ENCODE measurements around the gene SCN4A.

SCN4A gene

GRCh38 chr17:63954402-63955063 is 18.2 kb downstream of the SCN4A start:
- no peak for DNase-seq

GRCh38 chr17:63950940-63951907 is 21.5 kb downstream of the SCN4A start:
- DNase-seq = no peak

DNA sequence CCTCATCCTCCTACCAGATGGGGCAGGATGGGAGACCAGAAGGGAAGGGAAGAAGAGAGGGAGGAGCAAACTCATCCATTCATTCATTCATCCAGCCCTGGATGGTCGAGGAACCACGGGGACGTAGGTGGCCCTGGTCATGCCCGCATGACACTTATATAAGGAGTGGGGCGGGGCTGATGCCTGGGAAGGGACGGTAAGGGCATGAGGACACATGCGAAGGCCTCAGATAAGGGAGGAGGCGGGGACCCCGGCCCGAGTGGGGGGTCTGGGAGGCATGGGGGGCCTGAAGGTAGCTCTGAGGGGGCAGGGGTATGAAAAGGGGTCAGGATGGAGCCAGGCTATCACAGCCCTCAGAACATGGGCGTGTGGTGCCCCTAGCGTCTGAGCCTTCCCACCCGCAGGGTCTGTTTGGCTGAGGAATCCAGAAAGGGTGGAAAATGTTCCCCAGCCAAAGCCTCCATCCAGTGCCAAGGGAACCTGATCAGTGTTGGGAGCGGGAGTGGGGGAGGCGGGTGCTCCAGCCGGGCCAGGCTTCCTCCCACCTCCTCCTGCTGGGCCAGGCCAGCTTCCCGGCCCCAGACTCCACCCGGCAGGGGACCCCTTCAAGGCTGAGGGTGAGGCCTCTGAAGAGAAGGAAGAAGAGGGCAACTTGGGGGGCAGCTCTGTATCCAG is 23.0 kb downstream of the SCN4A start:
- no peak for DNase-seq

GRCh38 chr17:63948521-63948920 is 24.2 kb downstream of the SCN4A start:
- no peak for DNase-seq

GRCh38 chr17:63947711-63948330 is 24.9 kb downstream of the SCN4A start:
- no peak for DNase-seq

GRCh38 chr17:63946440-63947363 is 26.0 kb downstream of the SCN4A start:
- DNase-seq = no peak

DNA sequence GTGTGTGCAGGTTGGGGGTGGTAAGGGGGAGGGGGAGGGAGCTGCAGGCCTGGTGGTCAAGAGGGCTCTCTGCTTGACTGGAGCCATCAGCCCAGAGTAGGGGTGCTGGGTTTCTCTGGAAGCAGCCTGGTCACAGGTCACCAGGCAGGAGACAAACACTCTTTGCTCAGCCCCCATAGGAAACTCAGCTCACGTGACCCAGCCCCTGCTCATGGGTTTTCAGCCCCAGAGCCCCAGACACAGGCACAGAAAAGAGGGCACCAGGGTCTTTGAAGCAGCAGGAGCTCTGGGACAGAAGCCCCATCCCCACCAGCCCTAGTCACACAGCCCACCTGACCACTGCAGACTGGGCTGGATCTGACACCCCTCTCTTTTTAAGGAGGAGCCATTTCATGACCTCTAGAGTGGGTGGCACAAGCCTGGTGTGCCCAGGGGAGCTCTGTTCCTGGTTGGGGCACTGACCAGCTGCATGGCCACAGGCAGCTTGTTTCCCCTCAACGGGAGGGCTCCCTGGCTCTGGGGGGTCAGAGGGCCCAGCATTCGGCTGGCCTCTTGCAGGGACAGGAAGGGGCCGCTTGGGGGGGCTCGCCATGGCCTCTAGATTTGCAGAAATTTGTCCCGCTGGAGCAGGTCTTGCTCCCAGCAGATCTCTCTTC is 26.8 kb downstream of the SCN4A start:
- no peak for DNase-seq

DNA sequence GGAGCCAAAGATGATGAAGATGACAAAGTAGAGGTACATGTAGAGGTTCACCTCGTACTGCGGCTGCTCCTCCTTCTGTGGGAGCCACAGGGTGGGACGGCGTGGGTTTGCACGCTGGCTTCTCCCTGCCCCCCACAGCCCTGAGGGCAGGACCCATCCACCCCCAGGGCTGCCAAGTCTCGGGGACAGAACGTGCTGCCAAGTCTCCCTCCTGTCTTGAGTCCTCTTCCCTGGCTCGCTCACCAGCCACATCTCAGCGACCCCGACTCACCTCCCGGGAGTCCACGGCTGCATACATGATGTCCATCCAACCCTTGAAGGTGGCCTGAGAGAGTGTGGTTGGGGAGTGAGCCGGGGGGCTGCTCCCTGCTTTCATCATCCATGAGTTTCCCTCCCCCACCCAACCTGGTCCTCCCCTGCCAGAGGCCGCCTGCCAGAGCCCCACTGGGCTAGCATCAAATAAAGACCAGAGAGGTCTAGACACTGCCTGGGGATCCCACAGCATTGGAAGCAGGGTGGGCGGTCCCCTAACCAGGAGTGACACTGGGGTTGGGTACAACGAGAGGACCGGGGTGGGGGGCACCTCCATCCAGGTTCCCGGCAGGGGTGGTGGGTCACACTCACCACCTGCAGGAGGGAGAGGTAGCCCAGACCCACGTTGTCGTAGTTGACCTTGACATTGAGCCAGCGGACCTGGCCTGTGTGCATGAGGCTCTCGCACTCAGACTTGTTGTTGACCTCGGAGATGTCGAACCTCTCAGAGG is 27.8 kb downstream of the SCN4A start:
- no peak for DNase-seq

DNA sequence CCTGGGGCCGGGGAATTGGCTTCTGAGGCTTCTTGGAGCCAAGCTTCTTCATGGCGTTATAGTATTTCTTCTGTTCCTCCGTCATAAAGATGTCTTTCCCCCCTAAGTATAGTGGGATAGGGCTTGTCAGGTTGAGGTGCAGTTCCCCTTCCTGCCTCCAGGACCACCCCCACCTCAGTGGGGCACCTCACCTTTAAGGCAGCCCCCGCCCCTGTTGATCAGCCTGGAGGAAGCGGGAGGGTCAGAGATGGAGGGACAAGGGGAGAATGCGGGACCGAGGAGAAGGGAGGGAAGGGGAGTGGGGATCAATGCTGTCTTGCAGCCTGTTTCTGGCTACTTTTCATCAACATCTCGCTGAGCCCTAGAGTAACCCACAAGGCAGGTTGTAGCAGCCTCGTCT is 29.0 kb downstream of the SCN4A start:
- no peak for DNase-seq

DNA sequence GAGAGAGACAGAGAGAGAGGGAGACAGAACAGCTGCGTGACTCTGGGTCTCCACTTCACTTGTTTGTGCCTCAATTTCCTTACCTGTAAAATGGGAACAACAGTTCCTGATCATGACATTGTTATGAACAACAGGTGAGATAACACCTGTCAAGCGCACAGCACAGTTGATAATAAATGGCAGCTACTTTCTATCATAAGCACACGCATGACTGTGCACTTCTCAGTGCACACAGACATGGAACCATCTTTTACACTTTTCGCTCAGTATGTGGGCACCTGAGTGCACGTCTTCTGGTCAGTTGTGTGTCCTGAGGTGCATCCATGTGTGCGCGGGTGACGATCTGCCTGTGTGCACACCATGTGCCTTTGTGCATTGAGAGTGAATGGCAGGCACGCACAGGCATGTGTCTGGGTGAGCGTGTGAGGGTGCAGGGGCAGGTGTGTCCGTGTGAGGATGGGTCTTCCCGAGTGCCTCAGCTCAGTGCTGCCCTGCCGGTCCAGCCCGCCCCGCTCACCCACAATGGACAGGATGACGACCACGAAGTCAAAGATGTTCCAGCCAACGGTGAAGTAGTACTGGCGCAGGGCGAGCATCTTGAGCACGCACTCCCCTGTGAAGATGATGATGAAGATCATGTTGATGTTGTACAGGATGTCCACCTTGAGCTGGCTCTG is 30.3 kb downstream of the SCN4A start:
- no peak for DNase-seq

- DNase-seq = no peak
Observed at GRCh38 chr17:63941751-63942150, 31.0 kb downstream of the SCN4A start.

DNA sequence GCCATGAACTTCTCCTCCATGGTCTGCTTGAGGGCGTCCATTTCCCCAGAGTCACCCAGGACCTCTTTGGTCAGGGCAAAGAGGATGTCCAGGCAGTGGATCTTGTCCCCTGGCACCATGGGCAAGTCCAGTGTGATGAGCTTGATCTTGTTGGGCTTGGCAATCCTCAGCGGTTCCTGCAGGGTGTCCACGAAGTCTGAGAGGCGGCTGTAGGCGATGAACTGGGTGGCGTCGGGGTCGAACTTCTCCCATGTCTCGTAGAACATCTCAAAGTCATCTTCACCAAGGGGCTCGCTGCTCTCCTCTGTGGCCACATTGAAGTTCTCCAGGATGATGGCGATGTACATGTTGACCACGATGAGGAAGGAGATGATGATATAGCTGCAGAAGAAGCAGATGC is 31.6 kb downstream of the SCN4A start:
- DNase-seq = no peak

DNA sequence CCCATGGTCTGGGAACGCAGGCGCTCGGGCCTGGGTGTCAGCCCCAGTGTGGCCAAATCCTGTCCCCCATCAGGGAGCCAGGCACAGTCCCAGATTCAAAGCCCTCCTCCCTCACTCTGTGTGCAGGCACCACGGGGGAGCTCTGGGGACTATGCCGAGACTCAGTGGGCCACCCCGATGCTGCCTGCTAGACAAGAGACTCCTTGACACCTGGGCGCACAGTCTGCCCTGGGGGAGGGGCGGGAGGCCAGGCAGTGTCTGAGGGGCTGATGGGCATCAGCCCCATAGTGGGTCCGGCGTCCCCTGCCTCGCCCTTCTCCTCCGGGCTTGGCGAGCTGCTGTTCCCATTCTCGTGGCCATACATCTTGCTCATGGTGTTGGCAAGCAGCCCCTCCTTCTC is 32.1 kb downstream of the SCN4A start:
- no peak for DNase-seq

DNA sequence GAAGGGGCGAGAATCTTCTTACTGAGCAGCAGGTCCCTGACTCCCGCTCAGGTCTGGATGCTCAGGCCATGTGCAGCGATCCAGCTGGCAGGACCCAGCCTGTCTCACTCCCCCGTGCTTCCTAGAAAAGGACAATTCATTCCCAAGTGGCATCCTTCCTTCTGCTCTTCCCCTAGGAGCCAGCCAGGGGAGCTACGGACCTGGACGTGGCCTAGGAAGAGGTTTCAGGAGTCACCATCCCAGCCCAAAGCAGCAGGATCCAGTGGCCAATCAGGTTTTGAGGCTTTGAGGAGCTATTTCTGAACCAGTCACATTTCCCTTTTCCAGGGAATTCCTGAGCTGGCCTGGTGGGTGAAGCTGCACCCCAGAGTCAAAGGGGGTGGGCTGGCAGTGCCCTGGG is 32.8 kb downstream of the SCN4A start:
- DNase-seq = no peak

GRCh38 chr17:63939401-63939800 is 33.3 kb downstream of the SCN4A start:
- no peak for DNase-seq

DNA sequence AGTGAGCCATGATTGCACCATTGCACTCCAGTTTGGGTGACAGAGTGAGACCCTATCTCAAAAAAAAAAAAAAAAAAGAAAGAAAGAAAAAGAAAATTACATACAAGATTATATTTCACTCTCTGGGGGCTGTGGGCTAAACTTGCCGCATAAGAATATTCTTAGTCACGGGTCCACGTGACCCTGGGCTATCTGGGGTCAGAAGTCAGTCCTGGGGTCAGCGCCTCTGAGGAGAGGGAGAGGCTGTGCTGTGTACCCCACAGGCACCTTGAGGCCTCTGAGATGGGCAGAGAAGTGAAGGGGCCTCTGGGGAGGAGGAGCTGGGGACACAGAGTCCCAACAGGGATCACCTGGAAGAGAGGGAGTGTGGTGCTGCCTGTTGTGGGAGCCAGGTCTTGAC is 34.8 kb downstream of the SCN4A start:
- no peak for DNase-seq

DNA sequence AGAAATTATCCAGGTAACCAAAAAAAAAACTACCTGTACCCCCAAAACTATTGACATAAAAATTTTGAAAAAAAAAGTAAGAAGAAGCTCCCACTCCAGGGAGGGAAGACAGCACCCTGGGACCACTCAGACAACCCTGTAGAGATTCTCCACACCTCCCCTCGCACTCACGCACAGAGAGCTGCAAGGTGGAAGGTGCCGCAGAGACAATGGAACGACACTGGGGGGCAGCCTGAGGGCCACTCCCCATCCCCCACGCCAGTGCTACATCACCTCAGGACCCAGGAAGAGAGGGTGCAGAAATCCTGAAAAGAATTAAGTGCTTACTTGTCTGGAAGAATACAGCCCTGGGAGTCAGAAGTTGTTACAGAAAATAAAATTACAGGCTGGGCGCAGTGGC is 35.4 kb downstream of the SCN4A start:
- DNase-seq = no peak

DNA sequence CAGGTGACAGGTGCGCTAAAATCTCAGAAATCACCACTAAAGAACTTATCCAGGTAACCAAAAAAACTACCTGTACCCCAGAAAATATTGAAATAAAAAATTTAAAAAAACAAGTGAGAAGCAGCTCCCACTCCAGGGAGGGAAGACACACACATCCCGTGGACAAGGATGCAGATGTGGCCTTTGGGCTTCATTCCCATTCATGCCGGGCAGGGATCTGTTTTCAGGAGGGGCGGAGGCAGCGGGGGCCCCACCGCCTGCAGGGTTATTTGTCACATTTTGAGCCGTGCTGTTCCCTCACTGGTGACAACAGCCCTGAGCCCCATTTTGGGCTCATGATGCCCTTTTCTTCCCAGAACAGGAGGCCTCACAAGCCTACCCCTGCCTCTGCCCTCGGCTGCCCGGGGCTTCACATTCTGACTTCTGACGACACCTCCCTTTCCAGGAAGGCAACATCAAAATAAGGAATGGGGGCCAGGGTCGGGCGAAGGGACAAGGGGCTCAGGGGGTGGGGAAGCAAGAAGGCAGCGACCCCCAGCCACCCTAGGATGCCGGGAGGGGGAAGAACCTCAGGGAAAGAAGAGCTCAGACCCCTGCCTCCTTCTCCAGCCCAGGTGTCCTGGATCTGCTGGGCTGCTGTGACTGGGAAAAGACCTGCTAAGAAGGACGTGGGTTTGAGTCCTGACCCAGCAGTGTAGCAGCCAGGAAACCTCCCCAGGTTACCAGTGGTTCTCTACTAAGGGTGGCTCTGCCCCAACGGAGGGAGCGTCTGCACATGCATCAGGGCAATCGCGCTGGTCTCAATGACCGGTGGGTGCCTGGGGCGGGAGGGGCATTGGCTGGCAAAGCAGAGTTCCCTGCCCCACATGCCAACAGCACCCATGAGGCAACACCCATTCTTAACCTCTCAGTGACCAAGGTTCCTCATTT is 38.3 kb downstream of the SCN4A start:
- no peak for DNase-seq

DNA sequence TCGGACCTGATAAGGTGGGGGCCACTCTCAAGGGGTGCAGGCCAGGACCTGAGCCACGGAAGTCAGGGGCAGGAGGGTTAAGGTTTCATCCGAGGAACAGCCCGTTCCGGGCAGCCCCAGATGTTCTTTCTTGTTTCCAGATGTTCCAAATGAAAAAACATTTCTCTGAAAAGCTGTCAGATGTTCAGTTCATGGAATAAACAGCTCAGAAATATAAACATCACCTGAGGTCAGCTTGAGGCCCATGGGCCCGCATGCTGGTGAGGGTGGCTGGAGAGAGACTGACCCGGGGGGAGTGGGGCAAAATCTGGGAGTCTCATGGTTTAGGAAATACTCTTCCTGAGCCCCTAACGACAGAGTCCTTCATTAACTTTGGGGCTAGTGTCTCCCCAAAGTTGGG is 39.1 kb downstream of the SCN4A start:
- DNase-seq = no peak
